ENCODE measurements around the gene INPP5A.

DNA sequence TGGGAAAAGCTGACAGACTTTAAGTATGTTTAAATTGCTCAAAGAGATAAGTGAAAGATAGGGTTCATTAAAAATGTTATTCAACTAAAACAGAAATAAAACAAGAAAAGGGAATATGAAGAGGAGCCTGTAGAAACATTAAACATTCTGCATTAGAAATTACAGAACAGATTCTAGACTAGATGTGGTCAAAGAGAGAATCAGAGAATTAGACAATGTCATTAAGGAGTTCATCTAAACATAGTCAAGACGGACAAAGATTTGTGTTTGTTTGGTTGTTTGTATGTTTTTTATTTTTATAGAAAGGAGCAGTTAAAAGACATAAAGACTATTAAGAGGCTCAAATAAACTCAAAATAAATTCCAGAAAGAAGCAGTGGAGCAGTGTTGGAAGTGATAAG lies 168.4 kb downstream of the INPP5A start:
- TF ChIP-seq EP300 (IDR thresholded peaks at IDR 0.05), result no peak
- TF ChIP-seq, protein P1, sequence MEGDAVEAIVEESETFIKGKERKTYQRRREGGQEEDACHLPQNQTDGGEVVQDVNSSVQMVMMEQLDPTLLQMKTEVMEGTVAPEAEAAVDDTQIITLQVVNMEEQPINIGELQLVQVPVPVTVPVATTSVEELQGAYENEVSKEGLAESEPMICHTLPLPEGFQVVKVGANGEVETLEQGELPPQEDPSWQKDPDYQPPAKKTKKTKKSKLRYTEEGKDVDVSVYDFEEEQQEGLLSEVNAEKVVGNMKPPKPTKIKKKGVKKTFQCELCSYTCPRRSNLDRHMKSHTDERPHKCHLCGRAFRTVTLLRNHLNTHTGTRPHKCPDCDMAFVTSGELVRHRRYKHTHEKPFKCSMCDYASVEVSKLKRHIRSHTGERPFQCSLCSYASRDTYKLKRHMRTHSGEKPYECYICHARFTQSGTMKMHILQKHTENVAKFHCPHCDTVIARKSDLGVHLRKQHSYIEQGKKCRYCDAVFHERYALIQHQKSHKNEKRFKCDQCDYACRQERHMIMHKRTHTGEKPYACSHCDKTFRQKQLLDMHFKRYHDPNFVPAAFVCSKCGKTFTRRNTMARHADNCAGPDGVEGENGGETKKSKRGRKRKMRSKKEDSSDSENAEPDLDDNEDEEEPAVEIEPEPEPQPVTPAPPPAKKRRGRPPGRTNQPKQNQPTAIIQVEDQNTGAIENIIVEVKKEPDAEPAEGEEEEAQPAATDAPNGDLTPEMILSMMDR (IDR thresholded peaks at IDR 0.05), result no peak
- TF ChIP-seq POLR2A (IDR thresholded peaks at IDR 0.05), result no peak

Measured in sigmoid colon (tissue), 4 donors.